HG02759 (cell line): Measurements from ENCODE around the gene NXPE4.
A peak's percentile ranks its signal among the peaks of the same experiment; 100 is the strongest.
"Not testable (repeated sequence)": the region's sequence is repeated elsewhere in the genome, so short reads cannot be mapped to it uniquely, and the experiment has no call there.

Source experiments
- ATAC-seq: cut with Tn5 transposase; IDR thresholded peaks from one replicate; pipeline ENCODE4 v1.9.1; 2021; ENCODE audit warnings: mild to moderate bottlenecking, moderate library complexity; ENCODE audit not compliant: unreplicated experiment

The NXPE4 gene

GRCh38 chr11:114595571-114595970 lies at the start of gene NXPE4:
Gene NXPE4, minus strand, starts transcription at chr11:114595786. Its CDS starts 1,027 bp downstream, at chr11:114594759.
- ATAC-seq, result no peak

GRCh38 chr11:114639440-114639839 lies 43.9 kb upstream of the NXPE4 start:
- ATAC-seq, result not testable (repeated sequence)

- not testable (repeated sequence) for ATAC-seq
Measured at GRCh38 chr11:114631445-114631965, 35.9 kb upstream of the NXPE4 start.

- ATAC-seq, result no peak
Measured at GRCh38 chr11:114625294-114625693, 29.7 kb upstream of the NXPE4 start.

GRCh38 chr11:114624455-114625207 lies 29.0 kb upstream of the NXPE4 start:
- ATAC-seq, result no peak

- peak; percentile 27 for ATAC-seq
Measured at GRCh38 chr11:114623720-114624119, 28.1 kb upstream of the NXPE4 start.

- ATAC-seq, result no peak
Measured at GRCh38 chr11:114622858-114623257, 27.3 kb upstream of the NXPE4 start.

GRCh38 chr11:114621950-114622809 lies 26.6 kb upstream of the NXPE4 start:
- ATAC-seq, result no peak

GRCh38 chr11:114621072-114621471 lies 25.5 kb upstream of the NXPE4 start:
- ATAC-seq, result no peak

- ATAC-seq, result no peak
Measured at GRCh38 chr11:114619659-114620173, 24.1 kb upstream of the NXPE4 start.

- no peak for ATAC-seq
Measured at GRCh38 chr11:114618139-114618538, 22.6 kb upstream of the NXPE4 start.

- ATAC-seq, result no peak
Measured at GRCh38 chr11:114617157-114618124, 21.9 kb upstream of the NXPE4 start.

- ATAC-seq, result no peak
Measured at GRCh38 chr11:114616516-114616915, 20.9 kb upstream of the NXPE4 start.

GRCh38 chr11:114615448-114616361 lies 20.1 kb upstream of the NXPE4 start:
- no peak for ATAC-seq

GRCh38 chr11:114614127-114614720 lies 18.6 kb upstream of the NXPE4 start:
- no peak for ATAC-seq

- ATAC-seq, result not testable (repeated sequence)
Measured at GRCh38 chr11:114613094-114613493, 17.5 kb upstream of the NXPE4 start.

- no peak for ATAC-seq
Measured at GRCh38 chr11:114612686-114613085, 17.1 kb upstream of the NXPE4 start.

- not testable (repeated sequence) for ATAC-seq
Measured at GRCh38 chr11:114612199-114612598, 16.6 kb upstream of the NXPE4 start.
